ENCODE measurements around the gene TMEM37. TPM values are rescaled to one million over a fixed set of nuclear protein-coding genes. Genes with fewer than 3 reads are reported as not detected.

TMEM37 gene
- total RNA-seq, 1 experiment from 2014 or later, result 4.2 TPM

GRCh38 chr2:119387381-119388129 lies 44.1 kb upstream of the TMEM37 start:
- Mint-ChIP-seq H3K4me1 (peaks cover 18 to 30% of the 10 kb centered on the region in 2 experiments), H3K9me3 (no peaks in the 10 kb centered on the region), H3K27ac (no peak overlapping the region), H3K27me3 (ENCODE audit: low read depth) (peaks cover 2% of the 10 kb centered on the region; the same call in 1 of the 2 replicates), H3K36me3 (ENCODE audit: insufficient read depth in 1 of 3, low read depth in 3 of 3) (no peaks in the 10 kb centered on the region), H3K4me3 (no peak overlapping the region)
- no peak overlapping the region for H3K4me2 ChIP-seq (ENCODE audit: insufficient read depth, insufficient read length, low read length)
- no peak overlapping the region for H2AFZ ChIP-seq (ENCODE audit: low read length)
- H2BK12ac ChIP-seq (ENCODE audit: insufficient read length, low read depth, low read length), result no peak overlapping the region
- no peak overlapping the region for H3K9ac ChIP-seq (ENCODE audit: extremely low read depth, insufficient read length, low read length)
- peak; percentile 26; the same call in 1 of the 3 replicates for TF ChIP-seq CTCF (conservative IDR thresholded peaks at IDR 0.05)
- no peak overlapping the region for H2BK5ac ChIP-seq (ENCODE audit: insufficient read length, low read length)
- no peak overlapping the region for H3K56ac ChIP-seq (ENCODE audit: insufficient read length, low read depth, low read length)
- H2BK20ac ChIP-seq (ENCODE audit: low read depth, low read length, poor library complexity, severe bottlenecking), result no peak overlapping the region
- H3K14ac ChIP-seq (ENCODE audit: insufficient read depth, low read length), result no peak overlapping the region
- no peak overlapping the region for H3T11ph ChIP-seq (ENCODE audit: low read length)
- H3K23me2 ChIP-seq (ENCODE audit: insufficient read length, low read depth, low read length, poor library complexity, severe bottlenecking), result no peaks in the 10 kb centered on the region
- H3K27ac ChIP-seq (ENCODE audit: insufficient read length, low read depth, low read length), result no peak overlapping the region
- no peaks in the 10 kb centered on the region for H3K79me1 ChIP-seq (ENCODE audit: insufficient read depth, low read depth, low read length, poor library complexity, severe bottlenecking)
- no peaks in the 10 kb centered on the region for H4K20me1 ChIP-seq (ENCODE audit: control insufficient read depth, insufficient read depth, insufficient read length)
- H4K5ac ChIP-seq (ENCODE audit: insufficient read length, low read depth, low read length), result no peak overlapping the region
- H3K23ac ChIP-seq (ENCODE audit: insufficient read length, low read depth, low read length), result no peak overlapping the region
- H4K8ac ChIP-seq (replicated peaks; ENCODE audit: insufficient read length, low read depth, low read length), result no peak overlapping the region
- no peak for DNase-seq
- no peak overlapping the region for H4K91ac ChIP-seq (ENCODE audit: insufficient read length, low read depth, low read length)
- no peaks in the 10 kb centered on the region for H3K9me3 ChIP-seq (ENCODE audit: control insufficient read depth, low read depth, low read length)
- WGBS (ENCODE audit: extremely low coverage, insufficient read length, low lambda C conversion rate), result no CpG with 5 or more reads among the region's 9 CpGs
- no peak overlapping the region for H3K4ac ChIP-seq (ENCODE audit: low read depth, low read length)
- H3K18ac ChIP-seq (ENCODE audit: insufficient read length, low read depth, low read length), result no peak overlapping the region
- H2AK5ac ChIP-seq (ENCODE audit: insufficient read length, low read length), result no peak overlapping the region
- no peaks in the 10 kb centered on the region for H3K4me1 ChIP-seq (ENCODE audit: insufficient read depth, low read length)
- H2BK15ac ChIP-seq (ENCODE audit: low read depth, low read length), result no peak overlapping the region
- H3K79me2 ChIP-seq (ENCODE audit: insufficient read depth, low read length), result no peaks in the 10 kb centered on the region
- no peak overlapping the region for H2BK120ac ChIP-seq (ENCODE audit: low read depth, low read length, poor library complexity, severe bottlenecking)
- no peaks in the 10 kb centered on the region for H3K27me3 ChIP-seq (ENCODE audit: insufficient read depth, low read length)
